Amniotic stem cell (primary cell): ENCODE data around the gene ALDOA.

Experiments used
- DNase-seq: peaks from one replicate; lab custom pipeline; 2025; lab: John Stamatoyannopoulos, UW

The ALDOA gene

DNA sequence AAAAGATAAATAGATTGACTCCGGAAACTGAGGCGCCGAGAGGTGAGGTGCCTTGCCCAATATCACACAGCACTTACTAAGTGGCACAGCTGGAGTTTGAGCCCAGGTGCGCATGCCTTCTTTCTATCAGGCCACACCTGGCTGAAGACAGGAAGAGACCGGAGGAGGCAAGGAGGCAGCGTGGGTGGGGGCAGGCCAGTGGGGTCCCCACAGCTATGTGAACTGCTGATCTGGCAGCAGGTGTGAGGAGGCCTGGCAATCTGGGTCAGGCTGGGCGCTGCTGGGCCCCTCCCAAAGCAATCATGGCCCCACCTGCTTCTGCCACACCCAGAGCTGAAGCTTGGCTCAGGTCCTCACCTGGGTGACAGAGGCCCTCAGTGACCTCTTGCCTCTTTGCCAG lies 49.7 kb downstream of the ALDOA start:
- DNase-seq = no peak

DNA sequence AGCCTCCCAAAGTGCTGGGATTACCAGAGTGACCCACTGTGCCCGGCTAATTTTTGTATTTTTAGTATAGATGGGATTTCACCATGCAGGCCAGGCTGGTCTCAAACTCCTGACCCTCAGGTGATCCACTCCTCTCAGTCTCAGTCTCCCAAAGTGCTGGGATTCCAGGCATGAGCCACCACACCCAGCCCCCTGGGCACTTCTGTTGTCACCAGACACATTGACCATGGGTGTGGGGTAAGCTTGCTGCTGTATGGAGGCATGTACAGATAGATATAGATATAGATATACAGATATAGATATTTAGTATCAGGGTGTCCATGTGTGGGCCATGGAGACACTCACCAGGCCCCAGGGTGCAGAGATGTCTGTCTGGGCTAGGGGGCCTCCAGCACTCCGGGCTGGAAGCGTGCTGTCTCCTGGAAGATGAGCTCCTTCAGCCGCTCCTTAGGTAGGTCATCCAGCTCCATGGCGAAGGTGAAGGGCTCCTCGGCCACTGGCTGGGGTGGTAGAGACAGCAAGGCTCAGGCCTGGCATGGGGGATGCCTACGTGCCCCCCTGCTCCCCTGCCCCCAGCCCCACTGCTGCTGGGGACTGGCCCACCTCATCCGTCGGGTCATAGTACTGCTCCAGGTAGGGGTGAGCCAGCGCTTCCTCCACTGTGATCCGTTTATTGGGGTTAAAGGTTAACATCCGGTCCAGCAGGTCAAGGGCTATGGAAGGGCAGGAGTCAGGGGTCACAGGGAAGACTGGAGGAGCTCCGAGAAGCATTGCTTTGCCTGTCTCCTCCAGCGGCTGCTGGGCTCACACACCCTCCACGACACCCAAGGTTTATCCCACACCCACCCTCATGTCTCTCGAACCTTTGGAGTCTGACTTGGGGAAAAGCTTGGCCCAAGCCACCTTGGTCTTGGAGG lies 51.0 kb downstream of the ALDOA start:
- DNase-seq = no peak

DNA sequence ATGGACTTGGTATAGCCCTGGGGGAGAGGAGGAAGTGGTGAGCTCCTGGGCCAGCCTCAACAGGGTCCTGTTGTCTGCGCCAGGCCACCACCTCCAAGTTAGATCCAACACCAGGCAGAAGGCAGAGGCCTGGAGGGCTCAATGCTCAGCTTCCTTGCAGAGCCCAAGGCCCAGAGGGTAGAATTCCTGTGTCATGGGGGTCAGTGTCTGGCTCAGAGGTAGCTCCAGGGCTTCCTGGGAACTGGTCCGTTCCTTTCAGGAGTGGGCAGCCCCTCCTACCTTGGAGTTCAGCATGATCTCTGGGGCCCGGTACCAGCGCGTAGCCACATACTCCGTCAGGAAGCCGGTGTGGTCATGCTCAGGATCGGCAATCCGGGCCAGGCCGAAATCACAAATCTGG lies 52.2 kb downstream of the ALDOA start:
- no peak for DNase-seq

DNA sequence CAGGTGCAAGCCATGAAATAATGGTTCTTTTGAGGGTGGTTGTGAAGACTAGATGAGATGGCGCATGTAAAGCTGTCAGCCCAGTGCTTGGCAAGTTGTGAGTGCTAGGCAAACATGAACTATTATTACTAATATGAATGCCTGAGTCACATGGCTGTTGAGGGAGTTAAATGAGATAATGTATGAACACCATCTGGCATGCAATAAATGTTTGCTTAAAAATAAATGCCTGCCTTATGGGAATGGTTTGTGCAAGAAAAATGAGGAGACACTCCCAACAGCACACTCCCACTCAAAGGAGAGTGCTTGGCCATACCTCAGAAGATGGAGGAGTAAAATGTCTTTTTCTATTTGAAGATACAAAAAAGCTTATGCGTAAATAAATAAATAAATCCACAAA lies 53.9 kb downstream of the ALDOA start:
- DNase-seq = no peak
